GM19099 (cell line): ENCODE measurements around the gene NT5C1A.

ENCODE experiments used
- POLR2A ChIP-seq: IDR thresholded peaks from 3 replicates; pipeline ENCODE4 v1.6.1; 2011; ENCODE audit warnings: low read depth; ENCODE audit not compliant: insufficient read length; ENCODE audit errors: extremely low read depth

Gene NT5C1A

GRCh38 chr1:39671793-39672550 is at the start of gene NT5C1A:
Gene NT5C1A, minus strand, starts transcription at chr1:39672107. Its CDS starts 69 bp downstream, at chr1:39672038.
- TF ChIP-seq POLR2A, result no peak

- TF ChIP-seq POLR2A, result no peak
Observed at GRCh38 chr1:39721664-39722063, 49.8 kb upstream of the NT5C1A start.

GRCh38 chr1:39720094-39720999 is 48.4 kb upstream of the NT5C1A start:
- no peak for TF ChIP-seq POLR2A

GRCh38 chr1:39717809-39718208 is 45.9 kb upstream of the NT5C1A start:
- no peak for TF ChIP-seq POLR2A

- no peak for TF ChIP-seq POLR2A
Observed at GRCh38 chr1:39713557-39713956, 41.6 kb upstream of the NT5C1A start.

GRCh38 chr1:39711966-39712340 is 40.0 kb upstream of the NT5C1A start:
- no peak for TF ChIP-seq POLR2A

- TF ChIP-seq POLR2A, result no peak
Observed at GRCh38 chr1:39711104-39711965, 39.4 kb upstream of the NT5C1A start.

- no peak for TF ChIP-seq POLR2A
Observed at GRCh38 chr1:39707506-39707905, 35.6 kb upstream of the NT5C1A start.

GRCh38 chr1:39704757-39705156 is 32.9 kb upstream of the NT5C1A start:
- TF ChIP-seq POLR2A, result no peak

- no peak for TF ChIP-seq POLR2A
Observed at GRCh38 chr1:39701049-39701439, 29.1 kb upstream of the NT5C1A start.

GRCh38 chr1:39700348-39700747 is 28.4 kb upstream of the NT5C1A start:
- no peak for TF ChIP-seq POLR2A

GRCh38 chr1:39699419-39699818 is 27.5 kb upstream of the NT5C1A start:
- no peak for TF ChIP-seq POLR2A

GRCh38 chr1:39698568-39698967 is 26.7 kb upstream of the NT5C1A start:
- no peak for TF ChIP-seq POLR2A

GRCh38 chr1:39696448-39696847 is 24.5 kb upstream of the NT5C1A start:
- TF ChIP-seq POLR2A, result no peak

GRCh38 chr1:39695016-39695415 is 23.1 kb upstream of the NT5C1A start:
- TF ChIP-seq POLR2A, result no peak
